ENCODE measurements around the gene ACTL8. TPM values are rescaled to one million over a fixed set of nuclear protein-coding genes. Genes with fewer than 3 reads are reported as not detected.

The ACTL8 gene
- total RNA-seq, 1 donor from 2014 or later, result 0.17 TPM

GRCh38 chr1:17791480-17791879 lies 36.3 kb downstream of the ACTL8 start:
- TF ChIP-seq, protein P1, sequence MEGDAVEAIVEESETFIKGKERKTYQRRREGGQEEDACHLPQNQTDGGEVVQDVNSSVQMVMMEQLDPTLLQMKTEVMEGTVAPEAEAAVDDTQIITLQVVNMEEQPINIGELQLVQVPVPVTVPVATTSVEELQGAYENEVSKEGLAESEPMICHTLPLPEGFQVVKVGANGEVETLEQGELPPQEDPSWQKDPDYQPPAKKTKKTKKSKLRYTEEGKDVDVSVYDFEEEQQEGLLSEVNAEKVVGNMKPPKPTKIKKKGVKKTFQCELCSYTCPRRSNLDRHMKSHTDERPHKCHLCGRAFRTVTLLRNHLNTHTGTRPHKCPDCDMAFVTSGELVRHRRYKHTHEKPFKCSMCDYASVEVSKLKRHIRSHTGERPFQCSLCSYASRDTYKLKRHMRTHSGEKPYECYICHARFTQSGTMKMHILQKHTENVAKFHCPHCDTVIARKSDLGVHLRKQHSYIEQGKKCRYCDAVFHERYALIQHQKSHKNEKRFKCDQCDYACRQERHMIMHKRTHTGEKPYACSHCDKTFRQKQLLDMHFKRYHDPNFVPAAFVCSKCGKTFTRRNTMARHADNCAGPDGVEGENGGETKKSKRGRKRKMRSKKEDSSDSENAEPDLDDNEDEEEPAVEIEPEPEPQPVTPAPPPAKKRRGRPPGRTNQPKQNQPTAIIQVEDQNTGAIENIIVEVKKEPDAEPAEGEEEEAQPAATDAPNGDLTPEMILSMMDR (IDR thresholded peaks at IDR 0.05; ENCODE audit: insufficient read depth, low read length, poor library complexity, severe bottlenecking), result no peak

DNA sequence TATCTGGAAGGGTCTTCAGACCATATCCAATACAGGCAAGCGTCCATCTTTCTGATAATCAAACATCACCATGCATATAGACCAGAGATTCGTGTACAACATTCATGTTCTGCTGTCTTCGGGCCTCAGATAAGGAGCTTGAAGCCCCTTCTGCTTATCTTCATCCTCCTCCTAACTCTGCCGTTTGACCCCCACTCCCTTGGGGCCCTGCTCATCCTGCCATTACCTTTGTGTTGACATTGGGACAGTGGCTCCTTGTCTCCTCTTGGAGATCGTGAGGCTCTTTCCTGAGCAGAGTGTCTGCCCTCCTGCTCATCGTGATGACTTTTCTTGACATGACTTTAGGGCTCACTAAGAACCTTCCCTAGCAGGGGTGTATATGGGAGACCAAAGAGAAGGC lies 37.3 kb downstream of the ACTL8 start:
- TF ChIP-seq, protein P1 (IDR thresholded peaks at IDR 0.05; ENCODE audit: insufficient read depth, low read length, poor library complexity, severe bottlenecking), result no peak
- H3K4me3 ChIP-seq (ENCODE audit: low read depth, low read length), result no peak overlapping the region
- no peaks in the 10 kb centered on the region for H3K36me3 ChIP-seq (ENCODE audit: control insufficient read depth, insufficient read depth, low read length)
- no peak for DNase-seq (ENCODE audit: low read depth)
- H3K27me3 ChIP-seq (ENCODE audit: control insufficient read depth, insufficient read depth, low read length), result peaks cover 2% of the 10 kb centered on the region

More at GRCh38 chr1:17791480-17791879, 36.3 kb downstream of the ACTL8 start:
- DNase-seq (ENCODE audit: low read depth), result no peak
- H3K4me3 ChIP-seq (ENCODE audit: low read depth, low read length), result no peak overlapping the region
- H3K27me3 ChIP-seq (ENCODE audit: control insufficient read depth, insufficient read depth, low read length), result peaks cover 2% of the 10 kb centered on the region
- no peaks in the 10 kb centered on the region for H3K36me3 ChIP-seq (ENCODE audit: control insufficient read depth, insufficient read depth, low read length)

GRCh38 chr1:17795081-17795809 lies 40.1 kb downstream of the ACTL8 start:
- Histone ChIP-seq H3K4me3 (ENCODE audit: low read depth, low read length) (no peak overlapping the region), H3K27me3 (ENCODE audit: control insufficient read depth, insufficient read depth, low read length) (peaks cover 2% of the 10 kb centered on the region), H3K36me3 (ENCODE audit: control insufficient read depth, insufficient read depth, low read length) (no peaks in the 10 kb centered on the region)
- no peak for DNase-seq (ENCODE audit: low read depth)
- TF ChIP-seq, protein P1 (IDR thresholded peaks at IDR 0.05; ENCODE audit: insufficient read depth, low read length, poor library complexity, severe bottlenecking), result no peak

GRCh38 chr1:17795836-17796645 lies 40.9 kb downstream of the ACTL8 start:
- TF ChIP-seq, protein P1 (IDR thresholded peaks at IDR 0.05; ENCODE audit: insufficient read depth, low read length, poor library complexity, severe bottlenecking), result no peak
- H3K27me3 ChIP-seq (ENCODE audit: control insufficient read depth, insufficient read depth, low read length), result peaks cover 2% of the 10 kb centered on the region
- no peaks in the 10 kb centered on the region for H3K36me3 ChIP-seq (ENCODE audit: control insufficient read depth, insufficient read depth, low read length)
- H3K4me3 ChIP-seq (ENCODE audit: low read depth, low read length), result no peak overlapping the region
- no peak for DNase-seq (ENCODE audit: low read depth)

DNA sequence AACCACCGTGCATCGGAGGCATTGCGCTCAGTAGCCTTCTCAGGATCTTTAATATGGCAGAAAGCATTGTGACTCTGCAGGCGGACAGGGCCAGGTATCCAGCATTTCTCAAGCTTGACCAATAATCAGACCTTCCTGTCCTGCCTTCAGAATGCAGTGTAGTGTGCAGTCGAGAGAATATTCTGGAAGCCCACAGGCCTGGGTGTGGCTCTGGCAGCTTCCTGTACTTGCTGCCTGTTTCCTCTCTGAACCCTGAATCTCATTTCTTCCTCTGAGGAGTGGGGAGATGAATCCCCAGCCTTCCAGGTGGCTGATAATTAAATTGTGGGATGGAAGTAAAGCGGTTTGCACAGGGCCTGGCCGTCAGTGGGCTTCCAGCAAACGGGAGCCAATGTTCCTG lies 42.3 kb downstream of the ACTL8 start:
- DNase-seq (ENCODE audit: low read depth), result no peak
- Histone ChIP-seq H3K27me3 (ENCODE audit: control insufficient read depth, insufficient read depth, low read length) (peaks cover 2% of the 10 kb centered on the region), H3K36me3 (ENCODE audit: control insufficient read depth, insufficient read depth, low read length) (no peaks in the 10 kb centered on the region), H3K4me3 (ENCODE audit: low read depth, low read length) (no peak overlapping the region)
- TF ChIP-seq, protein P1 (IDR thresholded peaks at IDR 0.05; ENCODE audit: insufficient read depth, low read length, poor library complexity, severe bottlenecking), result no peak

All from kidney epithelial cell (primary cell).